ENCODE measurements around the gene S100A2.
A peak's percentile ranks its signal among the peaks of the same experiment; 100 is the strongest.

S100A2 gene

GRCh38 chr1:153610334-153610733 lies 44.7 kb upstream of the S100A2 start:
- H3K9ac ChIP-seq (ENCODE audit: low read depth in 1 of 2, low read length in 2 of 2), result peak overlapping the region; percentile 20 to 80
- H3K9me3 ChIP-seq (ENCODE audit: control insufficient read depth in 1 of 2, low read length in 2 of 2), result no peaks in the 10 kb centered on the region
- no peaks in the 10 kb centered on the region for H3K27me3 ChIP-seq (ENCODE audit: control insufficient read depth in 1 of 2, insufficient read depth in 2 of 2, low read length in 2 of 2)
- peaks cover 47 to 53% of the 10 kb centered on the region in 2 donors for H3K4me1 ChIP-seq (ENCODE audit: control insufficient read depth in 1 of 2, insufficient read depth in 2 of 2, low read length in 2 of 2)
- peaks cover 16 to 21% of the 10 kb centered on the region in 2 donors for H3K36me3 ChIP-seq (ENCODE audit: control insufficient read depth in 1 of 2, insufficient read depth in 2 of 2, low read length in 2 of 2)
- peak overlapping the region; percentile 95 for H3K27ac ChIP-seq (ENCODE audit: low read depth, low read length)
- peak overlapping the region; percentile 60 to 66 for H3K4me3 ChIP-seq (ENCODE audit: low read depth in 1 of 2, low read length in 2 of 2)

- Histone ChIP-seq H3K9ac (ENCODE audit: low read depth in 1 of 2, low read length in 2 of 2) (peak overlapping the region; percentile 68 to 80), H3K27me3 (ENCODE audit: control insufficient read depth in 1 of 2, insufficient read depth in 2 of 2, low read length in 2 of 2) (no peaks in the 10 kb centered on the region), H3K4me1 (ENCODE audit: control insufficient read depth in 1 of 2, insufficient read depth in 2 of 2, low read length in 2 of 2) (peaks cover 39 to 46% of the 10 kb centered on the region in 2 donors), H3K36me3 (ENCODE audit: control insufficient read depth in 1 of 2, insufficient read depth in 2 of 2, low read length in 2 of 2) (peaks cover 16 to 21% of the 10 kb centered on the region in 2 donors), H3K9me3 (ENCODE audit: control insufficient read depth in 1 of 2, low read length in 2 of 2) (no peaks in the 10 kb centered on the region), H3K27ac (ENCODE audit: low read depth, low read length) (peak overlapping the region; percentile 95), H3K4me3 (ENCODE audit: low read depth in 1 of 2, low read length in 2 of 2) (peak overlapping the region; percentile 60 to 66)
These were observed 43.9 kb upstream of the S100A2 start for GRCh38 chr1:153609585-153609907.

DNA sequence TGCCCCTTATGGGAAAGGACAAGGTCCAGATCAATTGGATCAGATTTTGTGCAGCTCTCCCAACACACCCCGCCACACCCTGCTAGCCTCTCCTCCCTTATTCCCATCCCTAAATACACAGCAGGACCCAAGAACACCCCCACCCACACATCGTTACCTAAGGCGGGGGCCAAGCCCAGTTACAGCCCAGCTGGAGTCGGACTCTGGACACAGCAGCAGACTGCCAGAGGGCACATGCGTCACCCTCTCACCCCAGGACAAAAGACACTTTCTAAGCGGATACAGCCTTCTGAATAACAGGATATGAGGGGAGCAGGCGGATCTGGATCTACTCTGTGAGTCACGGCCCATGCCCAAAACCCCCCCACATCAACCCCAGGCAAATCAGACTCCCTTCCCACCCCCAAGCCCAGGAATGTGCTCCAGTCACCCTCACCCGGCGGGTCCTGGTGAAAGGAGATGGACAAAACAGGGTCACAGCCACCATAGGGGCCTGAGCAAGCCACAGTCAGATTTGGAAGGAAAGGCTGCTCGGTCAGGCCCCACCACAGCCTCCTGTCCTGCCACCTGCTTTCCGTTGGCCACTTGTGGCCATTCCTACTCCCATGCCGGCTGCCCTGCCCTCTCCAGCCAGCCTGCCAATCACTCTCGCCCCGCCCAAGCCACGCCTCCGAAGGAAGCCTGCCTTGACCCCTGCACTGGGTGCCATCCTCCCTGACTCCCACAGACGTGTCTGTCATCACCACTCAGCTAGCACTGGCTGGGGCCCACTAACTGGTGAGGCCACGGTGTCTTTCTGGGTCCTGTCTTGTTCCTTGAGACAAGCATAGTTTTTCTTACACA lies 43.3 kb upstream of the S100A2 start:
- H3K4me3 ChIP-seq (ENCODE audit: low read depth in 1 of 2, low read length in 2 of 2), result peak overlapping the region; percentile 60 to 66
- H3K9me3 ChIP-seq (ENCODE audit: control insufficient read depth in 1 of 2, low read length in 2 of 2), result no peaks in the 10 kb centered on the region
- H3K27ac ChIP-seq (ENCODE audit: low read depth, low read length), result peak overlapping the region; percentile 95
- peak overlapping the region; percentile 74 to 80 for H3K9ac ChIP-seq (ENCODE audit: low read depth in 1 of 2, low read length in 2 of 2)
- H3K36me3 ChIP-seq (ENCODE audit: control insufficient read depth in 1 of 2, insufficient read depth in 2 of 2, low read length in 2 of 2), result peaks cover 16 to 21% of the 10 kb centered on the region in 2 donors
- H3K4me1 ChIP-seq (ENCODE audit: control insufficient read depth in 1 of 2, insufficient read depth in 2 of 2, low read length in 2 of 2), result peaks cover 37 to 40% of the 10 kb centered on the region in 2 donors
- no peaks in the 10 kb centered on the region for H3K27me3 ChIP-seq (ENCODE audit: control insufficient read depth in 1 of 2, insufficient read depth in 2 of 2, low read length in 2 of 2)

GRCh38 chr1:153608089-153608682 lies 42.5 kb upstream of the S100A2 start:
- Histone ChIP-seq H3K27me3 (ENCODE audit: control insufficient read depth in 1 of 2, insufficient read depth in 2 of 2, low read length in 2 of 2) (no peaks in the 10 kb centered on the region), H3K36me3 (ENCODE audit: control insufficient read depth in 1 of 2, insufficient read depth in 2 of 2, low read length in 2 of 2) (peaks cover 16 to 21% of the 10 kb centered on the region in 2 donors), H3K27ac (ENCODE audit: low read depth, low read length) (peak overlapping the region; percentile 95), H3K4me1 (ENCODE audit: control insufficient read depth in 1 of 2, insufficient read depth in 2 of 2, low read length in 2 of 2) (peaks cover 34% of the 10 kb centered on the region in 2 donors), H3K9me3 (ENCODE audit: control insufficient read depth in 1 of 2, low read length in 2 of 2) (no peaks in the 10 kb centered on the region), H3K9ac (ENCODE audit: low read depth in 1 of 2, low read length in 2 of 2) (peak overlapping the region; percentile 74 to 80), H3K4me3 (ENCODE audit: low read depth in 1 of 2, low read length in 2 of 2) (peak overlapping the region; percentile 60 to 66)

DNA sequence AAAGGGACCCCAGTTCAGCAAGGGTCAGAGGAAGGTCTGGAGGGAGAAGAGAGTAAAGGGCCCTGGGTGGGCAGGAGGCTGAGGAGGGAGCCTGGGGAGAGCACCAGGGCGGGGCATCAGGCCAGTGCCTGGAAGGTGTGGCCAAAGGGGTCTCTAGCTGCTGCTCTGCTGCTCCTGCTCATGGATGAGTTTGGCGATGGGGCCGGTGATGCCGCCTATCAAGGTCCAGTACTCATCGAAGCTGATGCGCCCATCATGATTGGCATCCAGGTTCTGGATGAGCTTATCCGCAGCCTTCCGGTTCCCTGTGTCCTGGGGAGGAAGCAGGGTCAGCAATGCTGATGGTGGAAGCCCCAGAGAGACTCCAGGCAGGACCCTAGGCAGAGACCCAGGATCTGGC lies 41.7 kb upstream of the S100A2 start:
- Histone ChIP-seq H3K9ac (ENCODE audit: low read depth in 1 of 2, low read length in 2 of 2) (peak overlapping the region in 1 of 2 donors; percentile 80), H3K4me1 (ENCODE audit: control insufficient read depth in 1 of 2, insufficient read depth in 2 of 2, low read length in 2 of 2) (peaks cover 33 to 34% of the 10 kb centered on the region in 2 donors), H3K27ac (ENCODE audit: low read depth, low read length) (no peak overlapping the region), H3K36me3 (ENCODE audit: control insufficient read depth in 1 of 2, insufficient read depth in 2 of 2, low read length in 2 of 2) (peaks cover 16 to 21% of the 10 kb centered on the region in 2 donors), H3K4me3 (ENCODE audit: low read depth in 1 of 2, low read length in 2 of 2) (no peak overlapping the region), H3K27me3 (ENCODE audit: control insufficient read depth in 1 of 2, insufficient read depth in 2 of 2, low read length in 2 of 2) (no peaks in the 10 kb centered on the region), H3K9me3 (ENCODE audit: control insufficient read depth in 1 of 2, low read length in 2 of 2) (no peaks in the 10 kb centered on the region)

DNA sequence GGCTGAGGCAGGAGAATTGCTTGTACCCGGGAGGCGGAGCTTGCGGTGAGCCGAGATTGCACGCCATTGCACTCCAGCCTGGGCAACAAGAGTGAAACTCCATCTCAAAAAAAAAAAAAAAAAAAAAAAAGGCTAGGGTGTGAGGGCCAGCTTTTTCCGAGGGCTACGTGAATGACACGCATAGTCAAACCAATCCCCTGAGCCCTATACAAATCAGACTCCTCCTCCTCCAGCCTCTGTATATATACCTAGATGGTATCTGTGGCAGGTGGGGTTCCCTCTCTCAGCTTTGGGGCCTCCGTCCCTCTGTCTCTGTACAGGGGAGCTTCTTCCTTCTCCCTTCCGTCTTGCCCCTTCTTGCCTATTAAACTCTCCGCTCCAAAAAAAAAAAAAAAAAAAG lies 40.5 kb upstream of the S100A2 start:
- H3K27ac ChIP-seq (ENCODE audit: low read depth, low read length), result no peak overlapping the region
- H3K36me3 ChIP-seq (ENCODE audit: control insufficient read depth in 1 of 2, insufficient read depth in 2 of 2, low read length in 2 of 2), result peaks cover 16 to 21% of the 10 kb centered on the region in 2 donors
- no peak overlapping the region for H3K9ac ChIP-seq (ENCODE audit: low read depth in 1 of 2, low read length in 2 of 2)
- H3K4me3 ChIP-seq (ENCODE audit: low read depth in 1 of 2, low read length in 2 of 2), result no peak overlapping the region
- no peaks in the 10 kb centered on the region for H3K27me3 ChIP-seq (ENCODE audit: control insufficient read depth in 1 of 2, insufficient read depth in 2 of 2, low read length in 2 of 2)
- no peaks in the 10 kb centered on the region for H3K9me3 ChIP-seq (ENCODE audit: control insufficient read depth in 1 of 2, low read length in 2 of 2)
- H3K4me1 ChIP-seq (ENCODE audit: control insufficient read depth in 1 of 2, insufficient read depth in 2 of 2, low read length in 2 of 2), result peaks cover 30 to 33% of the 10 kb centered on the region in 2 donors

DNA sequence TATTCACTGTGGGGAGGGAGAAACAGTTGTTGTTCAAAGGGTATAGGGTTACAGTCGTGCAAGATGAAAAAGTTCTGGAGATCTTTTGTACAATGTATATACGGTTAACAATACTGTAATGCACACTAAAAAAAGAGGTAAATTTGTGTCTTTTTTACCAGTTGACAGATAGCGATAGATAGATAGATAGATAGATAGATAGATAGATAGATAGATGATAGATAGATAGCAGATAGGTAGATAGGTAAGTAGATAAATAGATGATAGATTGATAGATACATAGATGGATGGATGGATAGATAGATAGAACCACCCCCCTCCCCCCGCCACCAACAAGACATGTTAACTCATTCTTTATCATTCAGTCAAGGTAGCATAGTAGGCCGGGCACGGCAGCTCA lies 37.1 kb upstream of the S100A2 start:
- H3K27me3 ChIP-seq (ENCODE audit: control insufficient read depth in 1 of 2, insufficient read depth in 2 of 2, low read length in 2 of 2), result no peaks in the 10 kb centered on the region
- peaks cover 3 to 4% of the 10 kb centered on the region in 2 donors for H3K4me1 ChIP-seq (ENCODE audit: control insufficient read depth in 1 of 2, insufficient read depth in 2 of 2, low read length in 2 of 2)
- H3K9ac ChIP-seq (ENCODE audit: low read depth in 1 of 2, low read length in 2 of 2), result no peak overlapping the region
- no peak overlapping the region for H3K4me3 ChIP-seq (ENCODE audit: low read depth in 1 of 2, low read length in 2 of 2)
- H3K27ac ChIP-seq (ENCODE audit: low read depth, low read length), result no peak overlapping the region
- peaks cover 13 to 18% of the 10 kb centered on the region in 2 donors for H3K36me3 ChIP-seq (ENCODE audit: control insufficient read depth in 1 of 2, insufficient read depth in 2 of 2, low read length in 2 of 2)
- H3K9me3 ChIP-seq (ENCODE audit: control insufficient read depth in 1 of 2, low read length in 2 of 2), result no peaks in the 10 kb centered on the region

- Histone ChIP-seq H3K4me3 (ENCODE audit: low read depth in 1 of 2, low read length in 2 of 2) (no peak overlapping the region), H3K27ac (ENCODE audit: low read depth, low read length) (no peak overlapping the region), H3K27me3 (ENCODE audit: control insufficient read depth in 1 of 2, insufficient read depth in 2 of 2, low read length in 2 of 2) (no peaks in the 10 kb centered on the region), H3K9me3 (ENCODE audit: control insufficient read depth in 1 of 2, low read length in 2 of 2) (no peaks in the 10 kb centered on the region), H3K9ac (ENCODE audit: low read depth in 1 of 2, low read length in 2 of 2) (no peak overlapping the region), H3K36me3 (ENCODE audit: control insufficient read depth in 1 of 2, insufficient read depth in 2 of 2, low read length in 2 of 2) (no peaks in the 10 kb centered on the region), H3K4me1 (ENCODE audit: control insufficient read depth in 1 of 2, insufficient read depth in 2 of 2, low read length in 2 of 2) (peaks cover 0 to 4% of the 10 kb centered on the region in 2 donors)
These were observed 34.2 kb upstream of the S100A2 start for GRCh38 chr1:153599847-153600246.

DNA sequence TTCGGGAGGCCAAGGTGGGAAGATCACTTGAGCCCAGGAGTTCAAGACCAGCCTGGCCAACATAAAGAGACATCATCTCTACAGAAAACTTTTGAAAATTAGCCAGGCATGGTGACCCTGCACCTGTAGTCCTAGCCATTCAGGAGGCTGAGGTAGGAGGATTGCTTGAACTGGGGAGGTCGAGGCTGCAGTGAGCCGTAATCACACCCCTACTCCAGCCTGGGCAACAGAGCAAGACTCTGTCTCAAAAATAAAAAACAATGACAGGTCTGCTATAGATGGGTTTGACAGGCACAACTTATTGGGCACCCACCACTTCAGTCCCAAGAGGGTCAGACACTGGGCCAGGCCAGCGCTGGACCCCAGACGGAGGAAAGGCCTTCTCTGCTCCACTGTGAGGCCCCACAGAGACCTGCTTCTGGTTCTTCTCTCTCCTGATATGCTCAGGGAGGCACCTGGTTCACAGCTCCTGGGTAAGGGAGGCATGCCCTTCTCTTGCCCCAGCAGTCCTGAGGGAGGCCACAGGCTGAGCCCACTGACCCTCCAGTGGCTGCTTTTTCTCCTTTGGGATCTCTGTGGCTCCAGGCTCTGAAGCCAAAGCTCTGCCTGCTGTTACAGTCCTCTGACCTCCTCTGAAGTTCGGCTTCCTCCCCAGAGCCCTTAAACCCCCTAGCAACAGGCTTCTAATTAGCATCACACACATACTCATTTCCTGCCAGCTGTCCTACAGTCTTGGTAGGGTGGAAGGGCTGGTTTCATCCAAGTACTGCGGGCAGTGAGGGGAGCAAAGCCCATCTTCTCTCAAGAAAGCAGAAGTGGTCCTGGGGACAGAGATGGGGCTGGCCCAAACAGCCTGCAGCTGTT lies 32.9 kb upstream of the S100A2 start:
- H3K4me1 ChIP-seq (ENCODE audit: control insufficient read depth in 1 of 2, insufficient read depth in 2 of 2, low read length in 2 of 2), result peaks cover 0 to 4% of the 10 kb centered on the region in 2 donors
- H3K9ac ChIP-seq (ENCODE audit: low read depth in 1 of 2, low read length in 2 of 2), result peak overlapping the region in 1 of 2 donors; percentile 39
- no peak overlapping the region for H3K27ac ChIP-seq (ENCODE audit: low read depth, low read length)

More for the DNA sequence above, 32.9 kb upstream of the S100A2 start:
- no peak overlapping the region for H3K4me3 ChIP-seq (ENCODE audit: low read depth in 1 of 2, low read length in 2 of 2)
- H3K9me3 ChIP-seq (ENCODE audit: control insufficient read depth in 1 of 2, low read length in 2 of 2), result no peaks in the 10 kb centered on the region
- no peaks in the 10 kb centered on the region for H3K27me3 ChIP-seq (ENCODE audit: control insufficient read depth in 1 of 2, insufficient read depth in 2 of 2, low read length in 2 of 2)
- H3K36me3 ChIP-seq (ENCODE audit: control insufficient read depth in 1 of 2, insufficient read depth in 2 of 2, low read length in 2 of 2), result no peaks in the 10 kb centered on the region
